Measurements from ENCODE around the gene CCDC68.

DNA sequence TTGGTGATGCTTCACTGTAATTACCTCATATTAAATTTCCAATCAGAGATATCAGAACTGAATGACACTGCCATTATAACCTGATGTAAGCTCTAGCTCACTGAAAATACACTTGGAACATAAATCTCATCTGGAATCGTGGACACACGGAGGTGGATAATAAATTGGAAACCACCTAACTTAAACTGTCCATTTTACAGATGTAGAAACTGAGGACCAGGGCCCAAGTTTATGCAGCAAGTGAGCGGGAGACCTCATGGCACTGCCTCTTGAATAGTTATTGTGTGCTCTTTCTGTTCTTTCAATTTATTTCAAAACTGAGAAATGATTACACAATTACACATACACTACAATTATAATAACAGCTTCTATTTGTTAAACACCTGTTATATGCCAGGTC lies 20.8 kb downstream of the CCDC68 start:
- TF ChIP-seq, protein P1, sequence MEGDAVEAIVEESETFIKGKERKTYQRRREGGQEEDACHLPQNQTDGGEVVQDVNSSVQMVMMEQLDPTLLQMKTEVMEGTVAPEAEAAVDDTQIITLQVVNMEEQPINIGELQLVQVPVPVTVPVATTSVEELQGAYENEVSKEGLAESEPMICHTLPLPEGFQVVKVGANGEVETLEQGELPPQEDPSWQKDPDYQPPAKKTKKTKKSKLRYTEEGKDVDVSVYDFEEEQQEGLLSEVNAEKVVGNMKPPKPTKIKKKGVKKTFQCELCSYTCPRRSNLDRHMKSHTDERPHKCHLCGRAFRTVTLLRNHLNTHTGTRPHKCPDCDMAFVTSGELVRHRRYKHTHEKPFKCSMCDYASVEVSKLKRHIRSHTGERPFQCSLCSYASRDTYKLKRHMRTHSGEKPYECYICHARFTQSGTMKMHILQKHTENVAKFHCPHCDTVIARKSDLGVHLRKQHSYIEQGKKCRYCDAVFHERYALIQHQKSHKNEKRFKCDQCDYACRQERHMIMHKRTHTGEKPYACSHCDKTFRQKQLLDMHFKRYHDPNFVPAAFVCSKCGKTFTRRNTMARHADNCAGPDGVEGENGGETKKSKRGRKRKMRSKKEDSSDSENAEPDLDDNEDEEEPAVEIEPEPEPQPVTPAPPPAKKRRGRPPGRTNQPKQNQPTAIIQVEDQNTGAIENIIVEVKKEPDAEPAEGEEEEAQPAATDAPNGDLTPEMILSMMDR (conservative IDR thresholded peaks at IDR 0.05): no peak
- no peak for TF ChIP-seq ZFX (IDR thresholded peaks at IDR 0.05)
